ENCODE data around the gene PNPLA3.

The PNPLA3 gene

DNA sequence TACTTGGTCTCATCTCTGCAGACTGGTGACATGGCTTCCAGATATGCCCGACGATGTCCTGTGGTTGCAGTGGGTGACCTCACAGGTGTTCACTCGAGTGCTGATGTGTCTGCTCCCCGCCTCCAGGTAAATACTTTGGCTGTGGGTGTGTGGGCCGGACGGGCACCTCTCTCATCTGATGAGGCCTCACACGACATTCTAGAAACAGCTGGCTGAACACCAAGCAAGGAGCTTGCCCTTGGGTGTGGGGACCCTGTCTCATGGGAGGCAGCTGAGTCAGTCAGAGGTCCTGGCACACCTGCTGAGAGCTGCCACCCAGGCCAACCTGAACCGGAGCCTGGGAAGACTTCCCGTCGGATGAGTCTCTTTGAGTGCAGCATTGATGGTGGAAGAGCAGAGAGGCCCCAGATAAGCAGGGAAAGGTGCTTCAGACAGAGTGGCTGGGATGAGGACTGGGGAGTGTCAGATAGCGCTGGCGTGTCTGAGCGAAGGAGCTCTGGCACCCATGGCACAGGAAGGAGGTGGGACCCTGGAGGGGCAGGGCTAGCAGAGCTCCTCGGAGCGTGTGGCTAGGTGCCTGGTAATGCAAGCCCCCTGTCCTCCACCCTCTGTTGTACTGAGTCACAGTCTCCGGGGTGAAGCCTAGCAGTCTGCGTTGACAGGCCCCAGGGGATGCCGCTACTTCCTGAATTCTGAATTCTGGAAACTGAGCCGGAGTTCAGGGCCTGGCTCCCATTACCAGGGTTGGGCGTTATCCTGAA, 21.2 kb downstream of the PNPLA3 start:
- no peak for TF ChIP-seq CTCF (IDR thresholded peaks at IDR 0.05; ENCODE audit: borderline replicate concordance, insufficient read depth, low read depth, low read length)
- H3K4me3 ChIP-seq (ENCODE audit: low read depth, low read length) = no peak overlapping the region

DNA sequence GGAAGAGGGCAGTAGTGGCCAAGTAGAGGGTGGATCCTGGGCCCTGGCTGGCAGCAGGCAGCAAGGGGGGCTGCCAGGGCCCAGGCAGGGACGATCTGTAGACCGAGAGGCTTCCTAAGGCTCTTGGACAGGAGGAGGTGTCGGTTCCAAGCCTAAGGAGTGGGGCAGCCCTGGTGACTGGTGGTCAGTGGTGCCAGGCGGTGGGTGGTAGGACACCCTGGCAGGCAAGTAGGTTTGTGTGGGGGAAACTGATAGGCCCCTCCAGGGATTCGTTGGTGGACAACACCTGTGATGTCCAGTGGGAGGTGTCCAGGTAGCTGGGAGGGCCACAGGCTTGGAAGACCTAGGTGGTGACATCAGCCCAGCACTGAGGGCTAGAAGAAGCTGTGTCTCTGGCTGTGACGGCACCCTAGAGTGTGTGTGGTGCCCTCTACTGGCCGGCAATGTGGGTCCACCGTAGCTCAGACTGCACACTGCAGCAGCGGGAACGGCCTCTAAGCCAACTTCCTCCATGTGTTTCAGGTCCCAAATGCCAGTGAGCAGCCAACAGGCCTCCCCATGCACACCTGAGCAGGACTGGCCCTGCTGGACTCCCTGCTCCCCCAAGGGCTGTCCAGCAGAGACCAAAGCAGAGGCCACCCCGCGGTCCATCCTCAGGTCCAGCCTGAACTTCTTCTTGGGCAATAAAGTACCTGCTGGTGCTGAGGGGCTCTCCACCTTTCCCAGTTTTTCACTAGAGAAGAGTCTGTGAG, 22.2 kb downstream of the PNPLA3 start:
- peak; percentile 94 for TF ChIP-seq CTCF (IDR thresholded peaks at IDR 0.05; ENCODE audit: borderline replicate concordance, insufficient read depth, low read depth, low read length)
- H3K4me3 ChIP-seq (ENCODE audit: low read depth, low read length) = no peak overlapping the region

- TF ChIP-seq CTCF (IDR thresholded peaks at IDR 0.05; ENCODE audit: borderline replicate concordance, insufficient read depth, low read depth, low read length) = peak; percentile 10; the same call in 1 of the 2 replicates
- H3K4me3 ChIP-seq (ENCODE audit: low read depth, low read length) = no peak overlapping the region
Observed at GRCh38 chr22:43946384-43946667, 22.7 kb downstream of the PNPLA3 start.

GRCh38 chr22:43948836-43949406, 25.3 kb downstream of the PNPLA3 start:
- no peak overlapping the region for H3K4me3 ChIP-seq (ENCODE audit: low read depth, low read length)
- no peak for TF ChIP-seq CTCF (IDR thresholded peaks at IDR 0.05; ENCODE audit: borderline replicate concordance, insufficient read depth, low read depth, low read length)

- no peak for TF ChIP-seq CTCF (IDR thresholded peaks at IDR 0.05; ENCODE audit: borderline replicate concordance, insufficient read depth, low read depth, low read length)
- H3K4me3 ChIP-seq (ENCODE audit: low read depth, low read length) = no peak overlapping the region
Observed at GRCh38 chr22:43951391-43951790, 27.8 kb downstream of the PNPLA3 start.

DNA sequence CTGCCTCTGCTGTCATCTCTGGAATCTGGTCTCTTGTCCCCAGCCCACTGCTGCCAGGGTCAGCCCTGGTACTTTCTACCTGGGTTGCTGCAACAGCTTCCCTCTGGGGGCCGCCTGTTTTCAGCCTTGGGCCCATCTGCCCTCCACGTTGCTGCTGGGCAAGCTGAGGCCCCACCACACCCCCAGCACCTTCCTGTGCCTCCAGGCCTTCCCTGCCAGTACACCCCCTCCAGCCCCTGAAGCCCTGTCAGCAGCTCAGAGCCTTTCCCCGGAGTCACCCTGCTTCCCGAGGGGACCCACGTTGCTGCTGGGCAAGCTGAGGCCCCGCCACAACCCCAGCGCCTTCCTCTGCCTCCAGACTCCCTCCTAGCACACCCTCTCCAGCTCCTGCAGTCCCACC, 28.4 kb downstream of the PNPLA3 start:
- H3K4me3 ChIP-seq (ENCODE audit: low read depth, low read length) = no peak overlapping the region
- no peak for TF ChIP-seq CTCF (IDR thresholded peaks at IDR 0.05; ENCODE audit: borderline replicate concordance, insufficient read depth, low read depth, low read length)
